ENCODE results near the gene ARHGEF2. TPM values are rescaled to one million over a fixed set of nuclear protein-coding genes. Genes with fewer than 3 reads are reported as not detected.

Gene ARHGEF2
- total and polyA plus RNA-seq, 2 of the 13 experiments (the other 11 are each of a cell fraction or from before 2014, with no cell fraction given) = 16.1 to 32.1 TPM

- no peak for TF ChIP-seq ZNF275 (CRISPR knock-in tag; IDR thresholded peaks at IDR 0.05; ENCODE audit: borderline replicate concordance)
- TF ChIP-seq NFYB (CRISPR knock-in tag; IDR thresholded peaks at IDR 0.05) = no peak
- no peak for TF ChIP-seq GLMP (CRISPR knock-in tag; IDR thresholded peaks at IDR 0.05; ENCODE audit: borderline replicate concordance)
- TF ChIP-seq ZKSCAN1 (IDR thresholded peaks at IDR 0.05; ENCODE audit: low read length) = no peak
- TF ChIP-seq, protein P1, sequence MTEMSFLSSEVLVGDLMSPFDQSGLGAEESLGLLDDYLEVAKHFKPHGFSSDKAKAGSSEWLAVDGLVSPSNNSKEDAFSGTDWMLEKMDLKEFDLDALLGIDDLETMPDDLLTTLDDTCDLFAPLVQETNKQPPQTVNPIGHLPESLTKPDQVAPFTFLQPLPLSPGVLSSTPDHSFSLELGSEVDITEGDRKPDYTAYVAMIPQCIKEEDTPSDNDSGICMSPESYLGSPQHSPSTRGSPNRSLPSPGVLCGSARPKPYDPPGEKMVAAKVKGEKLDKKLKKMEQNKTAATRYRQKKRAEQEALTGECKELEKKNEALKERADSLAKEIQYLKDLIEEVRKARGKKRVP (CRISPR knock-in tag; IDR thresholded peaks at IDR 0.05) = no peak
- TF ChIP-seq NFKBIZ (CRISPR knock-in tag; IDR thresholded peaks at IDR 0.05) = no peak
- TF ChIP-seq PATZ1 (CRISPR knock-in tag; IDR thresholded peaks at IDR 0.05) = peak; percentile 16; the same call in 1 of the 2 replicates
- TF ChIP-seq SOX13 (IDR thresholded peaks at IDR 0.05) = no peak; the same call in 1 of the 2 replicates
- TF ChIP-seq SOX13 (CRISPR knock-in tag; conservative IDR thresholded peaks at IDR 0.05 in 1 of 2, IDR thresholded peaks at IDR 0.05 in 1 of 2) = peak in 1 of 2 experiments; percentile 53; a peak in 2 of 4 replicates
- peak; percentile 71; the same call in 1 of the 2 replicates for TF ChIP-seq ARID4A (CRISPR knock-in tag; IDR thresholded peaks at IDR 0.05; ENCODE audit: borderline replicate concordance)
- peak; percentile 69; the same call in 1 of the 2 replicates for TF ChIP-seq KMT2A (CRISPR knock-in tag; IDR thresholded peaks at IDR 0.05)
- TF ChIP-seq, protein P2, sequence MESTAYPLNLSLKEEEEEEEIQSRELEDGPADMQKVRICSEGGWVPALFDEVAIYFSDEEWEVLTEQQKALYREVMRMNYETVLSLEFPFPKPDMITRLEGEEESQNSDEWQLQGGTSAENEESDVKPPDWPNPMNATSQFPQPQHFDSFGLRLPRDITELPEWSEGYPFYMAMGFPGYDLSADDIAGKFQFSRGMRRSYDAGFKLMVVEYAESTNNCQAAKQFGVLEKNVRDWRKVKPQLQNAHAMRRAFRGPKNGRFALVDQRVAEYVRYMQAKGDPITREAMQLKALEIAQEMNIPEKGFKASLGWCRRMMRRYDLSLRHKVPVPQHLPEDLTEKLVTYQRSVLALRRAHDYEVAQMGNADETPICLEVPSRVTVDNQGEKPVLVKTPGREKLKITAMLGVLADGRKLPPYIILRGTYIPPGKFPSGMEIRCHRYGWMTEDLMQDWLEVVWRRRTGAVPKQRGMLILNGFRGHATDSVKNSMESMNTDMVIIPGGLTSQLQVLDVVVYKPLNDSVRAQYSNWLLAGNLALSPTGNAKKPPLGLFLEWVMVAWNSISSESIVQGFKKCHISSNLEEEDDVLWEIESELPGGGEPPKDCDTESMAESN (CRISPR knock-in tag; conservative IDR thresholded peaks at IDR 0.05) = peak; percentile 75; the same call in 1 of the 2 replicates
- no peak for TF ChIP-seq TRIM24 (CRISPR knock-in tag; IDR thresholded peaks at IDR 0.05)
- TF ChIP-seq ZNF484 (CRISPR knock-in tag; IDR thresholded peaks at IDR 0.05; ENCODE audit: borderline replicate concordance, low read depth) = no peak
- TF ChIP-seq ATF7-NPFF (CRISPR knock-in tag; IDR thresholded peaks at IDR 0.05; ENCODE audit: low read depth) = no peak; the same call in 1 of the 2 replicates
Observed at GRCh38 chr1:155967341-155968050, 10.9 kb downstream of the ARHGEF2 start (continued).

All from HepG2 (cell line).